Adrenal gland (tissue), 12 donors: ENCODE measurements around the gene ALKBH6. TPM values are rescaled to one million over a fixed set of nuclear protein-coding genes. Genes with fewer than 3 reads are reported as not detected.
"Not testable (repeated sequence)": the region's sequence is repeated elsewhere in the genome, so short reads cannot be mapped to it uniquely, and the experiment has no call there.

ENCODE experiments used
- DNase-seq, 7 donors: peaks; one replicate each; pipeline ENCODE4 v3.0.0-alpha.2; 2019 to 2020
- H3K27ac ChIP-seq, 5 donors: fragments of 200-600 bp; sonication (generic) in 4 of 5; 1 replicate in 3 of 5; 2 replicates in 2 of 5; pipeline versions ENCODE4 v1.5.1 to v1.8.0; 2016 to 2020; ENCODE audit warnings: mild to moderate bottlenecking in 1 of 5
- H3K27me3 ChIP-seq: fragments of 200-600 bp; 2 replicates; pipeline ENCODE4 v1.8.0; 2021
- H3K36me3 ChIP-seq, 2 donors: fragments of 200-600 bp; replicated peaks in 1 of 2; 1 replicate in 1 of 2; 2 replicates in 1 of 2; pipeline versions ENCODE4 v1.5.1 to v1.8.0; 2018 to 2022
- H3K4me1 ChIP-seq, 2 donors: fragments of 200-600 bp; replicated peaks in 1 of 2; 1 replicate in 1 of 2; 2 replicates in 1 of 2; pipeline versions ENCODE4 v1.5.1 to v1.8.0; 2018 to 2021
- H3K4me3 ChIP-seq, 4 donors: fragments of 200-600 bp; sonication (generic) in 3 of 4; one replicate each; pipeline ENCODE4 v1.5.1; 2016 to 2018
- H3K9me3 ChIP-seq, 3 donors: fragments of 200-600 bp; sonication (generic) in 1 of 3; replicated peaks in 1 of 3; 1 replicate in 2 of 3; 2 replicates in 1 of 3; pipeline versions ENCODE4 v1.5.1 to v1.8.0; 2016 to 2021
- POLR2A ChIP-seq, 2 donors: fragments of 450-650 bp; IDR thresholded peaks; one replicate each; pipeline ENCODE4 v1.6.1; 2017; ENCODE audit warnings: antibody characterized with exemption in 2 of 2, mild to moderate bottlenecking in 2 of 2, moderate library complexity in 1 of 2
- WGBS, 4 donors: extraction: QIAGEN DNeasy Blood & Tissue Kit in 2 of 4; methylation state at CpG; one replicate each; pipeline versions ENCODE4 v1.1.5 to v1.1.7; 2013 to 2017; 5-methylcytosine and 5-hydroxymethylcytosine counted together
- intact Hi-C, 2 donors: fragments of 100-400 bp; cut with DNase I; formaldehyde crosslinking; loops; one replicate each; pipeline versions ENCODE4 v1.14.1 to v1.15.0; 2022 to 2023
- polyA plus RNA-seq, 3 donors: library from polyadenylated mRNA; stranded (reverse); fragments of 200-250 nt in 2 of 3; fragments of 350-450 nt in 1 of 3; fragmentation: Illumina TruSeq in 1 of 3; extraction: RNeasy Lipid Tissue Mini Kit (QIAGEN cat#74804) in 1 of 3; gene quantifications; one replicate each; pipeline ENCODE4 v1.2.3, GENCODE V29; 2013 to 2014
- total RNA-seq, 9 donors: library from RNA; depleted of rRNA in 4 of 9; stranded (reverse); fragments of >200 nt in 4 of 9; fragments of 120-200 nt in 1 of 9; fragmentation: NEBNext Ultra II Directional in 1 of 9; extraction: Animal tissue kit (Norgen Biotek cat#: 25700) in 1 of 9; gene quantifications; one replicate each; pipeline versions ENCODE4 v1.1.0 to v1.2.4, GENCODE V29; 2013 to 2023
- TF ChIP-seq, protein P1 (sequence below), 6 experiments: fragments of 450-650 bp in 4 of 6; fragments of 200-600 bp in 2 of 6; sonication (generic) in 1 of 6; IDR thresholded peaks; 1 replicate in 5 of 6; 2 replicates in 1 of 6; pipeline versions ENCODE4 v1.5.1 to v1.8.0; 2016 to 2021; ENCODE audit warnings: antibody characterized with exemption in 6 of 6, mild to moderate bottlenecking in 2 of 6, moderate library complexity in 1 of 6
- donor health status: healthy with polysubstance abuse.
- donor health status: Bipolar disorder and iron deficiency.
- donor health status: DM: yes; HTN: yes; CAD: no.
- donor health status: DM: no; HTN: no; CAD: no.
- donor health status: DM: no; HTN: no; CAD: no.
- donor health status: DM: yes; HTN: yes; CAD: no.

The ALKBH6 gene
- total and polyA plus RNA-seq, 12 donors, result 16.8 to 39.8 (median 23.9) TPM

DNA sequence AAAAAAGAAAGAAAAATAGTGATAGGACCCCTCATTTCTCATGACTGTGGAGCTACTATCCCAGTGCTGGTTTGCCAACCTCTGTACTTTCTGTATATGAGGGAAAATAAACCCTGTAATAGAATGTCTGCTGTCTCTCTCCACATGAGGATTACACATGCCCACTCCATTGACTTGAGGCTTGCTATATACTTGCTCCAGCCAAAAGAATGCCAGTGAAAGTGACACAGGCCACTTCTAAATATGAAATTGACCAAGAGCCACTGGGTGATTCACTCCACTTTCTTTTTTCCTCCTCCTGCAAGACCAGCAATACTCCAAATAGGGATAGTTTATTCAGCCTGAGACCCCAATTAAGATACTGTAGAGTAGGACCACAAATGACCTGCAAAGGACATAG, 33.8 kb upstream of the ALKBH6 start:
- TF ChIP-seq, protein P1, sequence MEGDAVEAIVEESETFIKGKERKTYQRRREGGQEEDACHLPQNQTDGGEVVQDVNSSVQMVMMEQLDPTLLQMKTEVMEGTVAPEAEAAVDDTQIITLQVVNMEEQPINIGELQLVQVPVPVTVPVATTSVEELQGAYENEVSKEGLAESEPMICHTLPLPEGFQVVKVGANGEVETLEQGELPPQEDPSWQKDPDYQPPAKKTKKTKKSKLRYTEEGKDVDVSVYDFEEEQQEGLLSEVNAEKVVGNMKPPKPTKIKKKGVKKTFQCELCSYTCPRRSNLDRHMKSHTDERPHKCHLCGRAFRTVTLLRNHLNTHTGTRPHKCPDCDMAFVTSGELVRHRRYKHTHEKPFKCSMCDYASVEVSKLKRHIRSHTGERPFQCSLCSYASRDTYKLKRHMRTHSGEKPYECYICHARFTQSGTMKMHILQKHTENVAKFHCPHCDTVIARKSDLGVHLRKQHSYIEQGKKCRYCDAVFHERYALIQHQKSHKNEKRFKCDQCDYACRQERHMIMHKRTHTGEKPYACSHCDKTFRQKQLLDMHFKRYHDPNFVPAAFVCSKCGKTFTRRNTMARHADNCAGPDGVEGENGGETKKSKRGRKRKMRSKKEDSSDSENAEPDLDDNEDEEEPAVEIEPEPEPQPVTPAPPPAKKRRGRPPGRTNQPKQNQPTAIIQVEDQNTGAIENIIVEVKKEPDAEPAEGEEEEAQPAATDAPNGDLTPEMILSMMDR (IDR thresholded peaks at IDR 0.05), result no peak
- TF ChIP-seq POLR2A (IDR thresholded peaks at IDR 0.05), result no peak
- no peaks in the 10 kb centered on the region for H3K36me3 ChIP-seq
- no peaks in the 10 kb centered on the region for H3K4me1 ChIP-seq
- no peak for DNase-seq
- intact Hi-C loops, result no loop called here
- no peaks in the 10 kb centered on the region for H3K27me3 ChIP-seq
- no peak overlapping the region for H3K27ac ChIP-seq
- H3K9me3 ChIP-seq, result no peaks in the 10 kb centered on the region
- H3K4me3 ChIP-seq, result no peak overlapping the region

DNA sequence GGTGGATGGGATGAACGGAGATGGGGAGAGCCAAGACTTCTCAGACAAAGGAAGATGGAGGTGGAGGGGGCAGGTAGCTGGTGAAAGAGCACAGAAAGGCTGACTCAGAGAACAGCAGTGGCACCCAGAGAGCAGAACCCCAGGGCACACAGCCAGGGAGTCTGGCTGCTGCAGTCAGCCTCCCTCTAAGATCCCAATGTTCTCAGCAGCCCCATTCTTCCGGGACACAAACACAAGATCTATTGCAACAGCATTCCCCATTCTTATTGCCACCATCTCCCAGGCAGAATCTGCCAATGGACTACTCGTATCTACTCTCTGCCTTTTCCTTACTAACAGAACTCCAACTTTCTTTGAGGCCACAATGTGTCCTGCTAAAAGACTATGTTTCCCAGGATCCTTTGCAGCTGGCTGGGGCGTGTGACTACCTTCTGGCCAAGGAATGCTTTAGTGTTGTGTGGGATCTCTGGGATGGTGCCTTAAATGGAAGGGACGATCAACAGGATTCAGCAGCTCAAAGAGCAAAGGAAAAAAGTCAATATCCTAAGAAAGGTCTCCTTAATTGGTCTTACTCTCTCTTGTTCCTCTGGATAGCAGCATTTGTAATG, 32.5 kb upstream of the ALKBH6 start:
- intact Hi-C loops, result no loop called here
- Histone ChIP-seq H3K27ac (no peak overlapping the region), H3K27me3 (no peaks in the 10 kb centered on the region), H3K4me3 (no peak overlapping the region), H3K4me1 (no peaks in the 10 kb centered on the region), H3K36me3 (no peaks in the 10 kb centered on the region), H3K9me3 (no peaks in the 10 kb centered on the region)
- WGBS, 4 donors, result 92 to 94% (median 93%) methylated on average over 5 of the region's 5 CpGs
- no peak for DNase-seq
- TF ChIP-seq, protein P1 (IDR thresholded peaks at IDR 0.05), result no peak
- no peak for TF ChIP-seq POLR2A (IDR thresholded peaks at IDR 0.05)

DNA sequence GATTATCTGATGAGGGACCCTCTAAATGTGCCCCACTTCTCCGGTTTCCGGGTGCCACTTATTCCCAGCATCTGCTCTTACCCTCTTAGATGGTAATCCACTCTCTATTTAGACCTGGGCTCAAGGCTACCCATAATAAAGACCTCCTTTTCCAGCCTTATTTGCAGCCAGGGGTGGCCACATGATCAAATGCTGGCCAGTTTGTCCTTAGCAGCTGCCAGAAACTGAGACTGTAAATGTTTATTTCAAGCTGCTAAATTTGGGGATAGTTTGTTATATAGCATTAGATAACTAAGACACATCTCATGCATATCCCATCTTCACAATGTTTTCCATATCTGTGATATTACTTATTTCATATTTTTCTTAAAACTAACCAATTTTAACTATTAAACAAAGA, 29.9 kb upstream of the ALKBH6 start:
- intact Hi-C loops, result no loop called here
- DNase-seq, result no peak
- Histone ChIP-seq H3K4me3 (no peak overlapping the region), H3K27ac (no peak overlapping the region), H3K4me1 (no peaks in the 10 kb centered on the region), H3K27me3 (no peaks in the 10 kb centered on the region), H3K36me3 (no peaks in the 10 kb centered on the region), H3K9me3 (no peaks in the 10 kb centered on the region)
- 94 to 98% (median 96%) methylated on average over 2 of the region's 2 CpGs for WGBS, 4 donors
- TF ChIP-seq, protein P1 (IDR thresholded peaks at IDR 0.05), result no peak
- TF ChIP-seq POLR2A (IDR thresholded peaks at IDR 0.05), result no peak

DNA sequence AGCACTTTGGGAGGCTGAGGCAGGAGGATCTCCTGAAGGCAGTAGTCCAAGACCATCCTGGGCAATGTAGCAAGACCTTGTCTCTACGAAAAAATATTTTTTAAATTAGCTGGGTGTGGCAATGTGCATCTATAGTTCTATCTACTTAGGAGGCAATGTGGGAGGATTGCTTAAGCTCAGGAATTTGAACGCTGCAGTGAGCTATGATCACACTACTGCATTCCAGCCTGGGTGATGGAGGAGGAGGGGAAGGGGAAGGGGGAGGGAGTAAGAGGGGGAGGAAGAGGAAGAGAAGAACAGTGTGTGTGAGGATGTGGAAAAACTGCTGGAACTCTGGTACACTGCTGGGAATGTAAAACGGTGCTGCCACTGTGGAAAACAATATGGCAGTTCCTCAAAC, 27.8 kb upstream of the ALKBH6 start:
- H3K27ac ChIP-seq, result peak overlapping the region in 2 of 5 donors; percentile 55 to 57
- peaks cover 0 to 7% of the 10 kb centered on the region in 2 donors for H3K36me3 ChIP-seq
- H3K4me3 ChIP-seq, result no peak overlapping the region
- H3K27me3 ChIP-seq, result no peaks in the 10 kb centered on the region
- no peak for TF ChIP-seq POLR2A (IDR thresholded peaks at IDR 0.05)
- TF ChIP-seq, protein P1 (IDR thresholded peaks at IDR 0.05), result no peak
- H3K4me1 ChIP-seq, result no peaks in the 10 kb centered on the region
- DNase-seq, result peak in 1 of 7 donors; percentile 12
- H3K9me3 ChIP-seq, result no peaks in the 10 kb centered on the region
- intact Hi-C loops, result no loop called here
- WGBS, 4 donors, result 41 to 56% (median 53%) methylated on average over 3 of the region's 3 CpGs

DNA sequence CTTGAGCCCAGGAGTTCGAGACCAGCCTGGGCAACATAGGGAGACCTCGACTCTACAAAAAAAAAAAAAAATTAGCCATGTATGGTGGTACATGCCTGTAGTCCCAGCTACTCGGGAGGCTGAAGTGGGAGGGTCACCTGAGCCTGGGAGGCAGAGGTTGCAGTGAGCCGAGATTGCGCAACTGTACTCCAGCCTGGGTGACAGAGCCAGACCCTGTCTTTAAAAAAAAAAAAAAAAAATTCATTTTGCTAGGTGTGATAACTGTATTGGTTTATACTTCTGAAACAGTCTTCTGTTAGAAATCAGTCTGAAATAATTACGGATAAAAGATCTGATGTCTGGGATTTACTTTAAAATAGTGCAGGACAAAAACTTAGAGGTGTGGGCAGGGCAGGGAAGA, 27.1 kb upstream of the ALKBH6 start:
- H3K4me3 ChIP-seq, H3K36me3 ChIP-seq, DNase-seq, H3K27me3 ChIP-seq, H3K9me3 ChIP-seq, H3K4me1 ChIP-seq, intact Hi-C loops: not testable (repeated sequence)
- WGBS, 4 donors, result 90 to 93% (median 92%) methylated on average over 6 of the region's 6 CpGs
- H3K27ac ChIP-seq, result peak overlapping the region in 2 of 5 donors; percentile 55 to 57
